Fibroblast of the conjunctiva (primary cell): ENCODE data around the gene NIT1.

Source experiments
- DNase-seq: peaks from one replicate; pipeline ENCODE4 v3.0.0-alpha.2; 2010; ENCODE audit warnings: low read depth

Gene NIT1

GRCh38 chr1:161084597-161084988 is 33.3 kb upstream of the NIT1 start:
- no peak for DNase-seq

- DNase-seq = no peak
Measured at GRCh38 chr1:161085165-161085564, 32.7 kb upstream of the NIT1 start.

- no peak for DNase-seq
Measured at GRCh38 chr1:161086457-161086856, 31.4 kb upstream of the NIT1 start.

GRCh38 chr1:161088587-161089110 is 29.3 kb upstream of the NIT1 start:
- no peak for DNase-seq

- DNase-seq = no peak
Measured at GRCh38 chr1:161089251-161089924, 28.5 kb upstream of the NIT1 start, which contains the start of gene NECTIN4. Gene NECTIN4 (minus strand): TSS chr1:161089558. CDS start chr1:161089296, 262 bp downstream.

- DNase-seq = no peak
Measured at GRCh38 chr1:161089938-161090337, 28.0 kb upstream of the NIT1 start.

- no peak for DNase-seq
Measured at GRCh38 chr1:161090617-161091016, 27.3 kb upstream of the NIT1 start.

- DNase-seq = no peak
Measured at GRCh38 chr1:161091093-161091492, 26.8 kb upstream of the NIT1 start.

- no peak for DNase-seq
Measured at GRCh38 chr1:161091796-161092507, 26.0 kb upstream of the NIT1 start.

- DNase-seq = no peak
Measured at GRCh38 chr1:161092621-161093028, 25.3 kb upstream of the NIT1 start.

- no peak for DNase-seq
Measured at GRCh38 chr1:161094481-161094880, 23.4 kb upstream of the NIT1 start.

GRCh38 chr1:161095230-161095629 is 22.7 kb upstream of the NIT1 start:
- DNase-seq = no peak

- no peak for DNase-seq
Measured at GRCh38 chr1:161096015-161096414, 21.9 kb upstream of the NIT1 start.

GRCh38 chr1:161096530-161096929 is 21.4 kb upstream of the NIT1 start:
- DNase-seq = peak; percentile 59

GRCh38 chr1:161098210-161099068 is 19.5 kb upstream of the NIT1 start, which contains the start of gene KLHDC9:
Gene KLHDC9 (plus strand): TSS chr1:161098361. CDS start chr1:161098536, 175 bp downstream.
- peak; percentile 49 for DNase-seq

GRCh38 chr1:161099090-161099802 is 18.7 kb upstream of the NIT1 start:
- no peak for DNase-seq

- DNase-seq = no peak
Measured at GRCh38 chr1:161100556-161100955, 17.3 kb upstream of the NIT1 start.

- no peak for DNase-seq
Measured at GRCh38 chr1:161106431-161106830, 11.5 kb upstream of the NIT1 start.

- no peak for DNase-seq
Measured at GRCh38 chr1:161111117-161111516, 6.8 kb upstream of the NIT1 start.

GRCh38 chr1:161111527-161111926 is 6.4 kb upstream of the NIT1 start:
- no peak for DNase-seq

GRCh38 chr1:161113915-161114314 is 4.0 kb upstream of the NIT1 start:
- DNase-seq = no peak

- DNase-seq = no peak
Measured at GRCh38 chr1:161114556-161114955, 3.3 kb upstream of the NIT1 start.
